SH-SY5Y (cell line): ENCODE results near the gene DLG1.

ENCODE experiments used
- GATA2 ChIP-seq: IDR thresholded peaks from 2 replicates; pipeline ENCODE4 v1.6.1; 2011; ENCODE audit warnings: mild to moderate bottlenecking, low read depth, low read length
- GATA3 ChIP-seq: IDR thresholded peaks from 2 replicates; pipeline ENCODE4 v1.6.1; 2011; ENCODE audit warnings: low read depth, mild to moderate bottlenecking, low read length, moderate library complexity

GRCh38 chr3:197189623-197190022 is 108.8 kb downstream of the DLG1 start:
- TF ChIP-seq GATA3 (peak; percentile 65), GATA2 (peak; percentile 28; the same call in 1 of the 2 replicates)
